ENCODE measurements around the gene SH3TC1.

SH3TC1 gene

GRCh38 chr4:8233672-8234484, 34.8 kb downstream of the SH3TC1 start:
- DNase-seq, result no peak

- DNase-seq, result no peak
Measured at GRCh38 chr4:8234715-8235114, 35.6 kb downstream of the SH3TC1 start.

GRCh38 chr4:8235224-8235623, 36.1 kb downstream of the SH3TC1 start:
- DNase-seq, result peak in 1 of 2 experiments; percentile 24

- no peak for DNase-seq
Measured at GRCh38 chr4:8235686-8236085, 36.6 kb downstream of the SH3TC1 start.

- DNase-seq, result no peak
Measured at GRCh38 chr4:8236106-8236919, 37.2 kb downstream of the SH3TC1 start.

- DNase-seq, result no peak
Measured at GRCh38 chr4:8236920-8237195, 37.8 kb downstream of the SH3TC1 start.

GRCh38 chr4:8237256-8237989, 38.3 kb downstream of the SH3TC1 start:
- no peak for DNase-seq

GRCh38 chr4:8238036-8238511, 39.0 kb downstream of the SH3TC1 start:
- peak; percentile 20 to 43 for DNase-seq

- no peak for DNase-seq
Measured at GRCh38 chr4:8238515-8239053, 39.5 kb downstream of the SH3TC1 start.

GRCh38 chr4:8239226-8239625, 40.1 kb downstream of the SH3TC1 start:
- no peak for DNase-seq

GRCh38 chr4:8239661-8240060, 40.6 kb downstream of the SH3TC1 start:
- no peak for DNase-seq

- DNase-seq, result no peak
Measured at GRCh38 chr4:8240211-8241041, 41.3 kb downstream of the SH3TC1 start.

GRCh38 chr4:8241211-8241779, 42.2 kb downstream of the SH3TC1 start:
- DNase-seq, result no peak

GRCh38 chr4:8241895-8242696, 43.0 kb downstream of the SH3TC1 start:
- DNase-seq, result peak; percentile 58 to 63

GRCh38 chr4:8242782-8243560, 43.9 kb downstream of the SH3TC1 start:
- DNase-seq, result no peak

- no peak for DNase-seq
Measured at GRCh38 chr4:8244001-8244757, 45.1 kb downstream of the SH3TC1 start.

GRCh38 chr4:8244931-8245460, 45.9 kb downstream of the SH3TC1 start:
- DNase-seq, result no peak

- no peak for DNase-seq
Measured at GRCh38 chr4:8245884-8246833, 47.1 kb downstream of the SH3TC1 start.

Measured in NCI-H187 (cell line).